ENCODE data around the gene ANTXR2.

DNA sequence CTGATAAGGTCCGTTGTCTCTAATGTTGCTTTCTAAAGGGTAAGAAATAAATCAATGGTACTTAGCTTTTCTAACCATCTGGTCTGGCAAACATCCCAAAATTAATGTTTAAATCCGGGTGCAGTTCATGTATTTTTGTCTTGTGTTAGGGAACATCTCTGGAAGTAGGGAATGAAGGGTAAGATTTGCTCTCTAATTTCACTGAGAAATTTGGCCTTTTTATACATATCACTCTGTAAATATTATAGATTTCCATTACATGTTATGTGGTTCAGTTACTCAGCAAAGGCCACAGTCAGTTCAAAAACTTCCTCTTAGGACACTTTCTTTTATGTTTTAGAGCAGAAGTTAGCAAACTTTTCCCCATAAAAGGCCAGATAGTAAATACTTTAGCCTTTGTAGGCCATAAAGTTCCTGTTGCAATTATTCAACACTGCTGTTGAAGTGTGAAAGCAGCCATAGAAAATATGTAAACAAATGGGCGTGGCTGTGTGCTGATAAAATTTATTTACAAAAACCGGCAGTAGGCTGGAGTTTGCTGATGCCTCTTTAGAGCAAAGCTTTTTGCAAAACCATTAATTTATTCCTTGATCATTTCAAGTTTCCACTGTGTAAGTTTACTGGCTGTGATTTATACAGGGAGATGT lies 218.1 kb downstream of the ANTXR2 start:
- TF ChIP-seq, protein P1, sequence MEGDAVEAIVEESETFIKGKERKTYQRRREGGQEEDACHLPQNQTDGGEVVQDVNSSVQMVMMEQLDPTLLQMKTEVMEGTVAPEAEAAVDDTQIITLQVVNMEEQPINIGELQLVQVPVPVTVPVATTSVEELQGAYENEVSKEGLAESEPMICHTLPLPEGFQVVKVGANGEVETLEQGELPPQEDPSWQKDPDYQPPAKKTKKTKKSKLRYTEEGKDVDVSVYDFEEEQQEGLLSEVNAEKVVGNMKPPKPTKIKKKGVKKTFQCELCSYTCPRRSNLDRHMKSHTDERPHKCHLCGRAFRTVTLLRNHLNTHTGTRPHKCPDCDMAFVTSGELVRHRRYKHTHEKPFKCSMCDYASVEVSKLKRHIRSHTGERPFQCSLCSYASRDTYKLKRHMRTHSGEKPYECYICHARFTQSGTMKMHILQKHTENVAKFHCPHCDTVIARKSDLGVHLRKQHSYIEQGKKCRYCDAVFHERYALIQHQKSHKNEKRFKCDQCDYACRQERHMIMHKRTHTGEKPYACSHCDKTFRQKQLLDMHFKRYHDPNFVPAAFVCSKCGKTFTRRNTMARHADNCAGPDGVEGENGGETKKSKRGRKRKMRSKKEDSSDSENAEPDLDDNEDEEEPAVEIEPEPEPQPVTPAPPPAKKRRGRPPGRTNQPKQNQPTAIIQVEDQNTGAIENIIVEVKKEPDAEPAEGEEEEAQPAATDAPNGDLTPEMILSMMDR (IDR thresholded peaks at IDR 0.05), result no peak
- TF ChIP-seq POLR2A (IDR thresholded peaks at IDR 0.05), result no peak

Data from prostate gland (tissue), 2 donors.